ENCODE results near the gene SPTBN1.

SPTBN1 gene

GRCh38 chr2:54626884-54627283 lies 170.8 kb downstream of the SPTBN1 start:
- TF ChIP-seq, protein P1, sequence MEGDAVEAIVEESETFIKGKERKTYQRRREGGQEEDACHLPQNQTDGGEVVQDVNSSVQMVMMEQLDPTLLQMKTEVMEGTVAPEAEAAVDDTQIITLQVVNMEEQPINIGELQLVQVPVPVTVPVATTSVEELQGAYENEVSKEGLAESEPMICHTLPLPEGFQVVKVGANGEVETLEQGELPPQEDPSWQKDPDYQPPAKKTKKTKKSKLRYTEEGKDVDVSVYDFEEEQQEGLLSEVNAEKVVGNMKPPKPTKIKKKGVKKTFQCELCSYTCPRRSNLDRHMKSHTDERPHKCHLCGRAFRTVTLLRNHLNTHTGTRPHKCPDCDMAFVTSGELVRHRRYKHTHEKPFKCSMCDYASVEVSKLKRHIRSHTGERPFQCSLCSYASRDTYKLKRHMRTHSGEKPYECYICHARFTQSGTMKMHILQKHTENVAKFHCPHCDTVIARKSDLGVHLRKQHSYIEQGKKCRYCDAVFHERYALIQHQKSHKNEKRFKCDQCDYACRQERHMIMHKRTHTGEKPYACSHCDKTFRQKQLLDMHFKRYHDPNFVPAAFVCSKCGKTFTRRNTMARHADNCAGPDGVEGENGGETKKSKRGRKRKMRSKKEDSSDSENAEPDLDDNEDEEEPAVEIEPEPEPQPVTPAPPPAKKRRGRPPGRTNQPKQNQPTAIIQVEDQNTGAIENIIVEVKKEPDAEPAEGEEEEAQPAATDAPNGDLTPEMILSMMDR (IDR thresholded peaks at IDR 0.05; ENCODE audit: low read depth, low read length, missing control alignments), result no peak
- H3K4me3 ChIP-seq (ENCODE audit: low read depth, low read length), result no peak overlapping the region
- DNase-seq (ENCODE audit: low read depth), result no peak

DNA sequence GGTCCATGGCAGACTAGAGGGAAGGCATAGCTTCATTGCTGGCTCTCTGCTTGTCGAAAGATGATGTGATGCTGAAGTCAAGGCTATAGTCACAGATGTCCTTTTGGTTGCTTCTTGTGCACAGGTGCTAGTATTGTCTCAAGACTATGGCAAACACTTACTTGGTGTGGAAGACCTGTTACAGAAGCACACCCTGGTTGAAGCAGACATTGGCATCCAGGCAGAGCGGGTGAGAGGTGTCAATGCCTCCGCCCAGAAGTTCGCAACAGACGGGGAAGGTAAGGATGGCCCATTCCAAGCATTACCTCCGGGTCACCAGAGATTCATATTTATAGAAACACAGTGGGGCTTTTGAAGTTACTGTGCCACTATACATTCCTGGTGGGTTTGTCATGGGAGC lies 171.8 kb downstream of the SPTBN1 start:
- no peak for DNase-seq (ENCODE audit: low read depth)
- TF ChIP-seq, protein P1 (IDR thresholded peaks at IDR 0.05; ENCODE audit: low read depth, low read length, missing control alignments), result no peak
- no peak overlapping the region for H3K4me3 ChIP-seq (ENCODE audit: low read depth, low read length)

DNA sequence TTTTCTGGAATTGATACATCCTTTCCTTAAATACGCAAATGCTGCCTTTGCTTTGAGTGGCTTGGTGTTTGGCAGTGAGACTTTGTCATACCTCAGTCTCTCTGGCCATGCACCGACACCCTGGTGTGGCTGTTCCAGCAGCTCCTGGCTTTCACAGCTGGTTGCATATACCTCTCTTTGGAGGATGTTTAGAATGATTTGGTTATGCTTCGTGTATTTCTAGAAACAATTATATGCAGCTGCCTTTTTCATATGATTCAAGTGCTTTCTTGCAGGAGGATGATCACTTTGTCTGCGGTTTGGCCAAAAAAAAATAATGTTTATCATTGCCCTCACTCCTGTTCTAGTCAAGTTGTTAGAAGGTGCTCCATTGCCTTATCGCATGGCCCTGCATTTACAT lies 172.3 kb downstream of the SPTBN1 start:
- DNase-seq (ENCODE audit: low read depth), result no peak
- H3K4me3 ChIP-seq (ENCODE audit: low read depth, low read length), result no peak overlapping the region
- TF ChIP-seq, protein P1 (IDR thresholded peaks at IDR 0.05; ENCODE audit: low read depth, low read length, missing control alignments), result no peak

DNA sequence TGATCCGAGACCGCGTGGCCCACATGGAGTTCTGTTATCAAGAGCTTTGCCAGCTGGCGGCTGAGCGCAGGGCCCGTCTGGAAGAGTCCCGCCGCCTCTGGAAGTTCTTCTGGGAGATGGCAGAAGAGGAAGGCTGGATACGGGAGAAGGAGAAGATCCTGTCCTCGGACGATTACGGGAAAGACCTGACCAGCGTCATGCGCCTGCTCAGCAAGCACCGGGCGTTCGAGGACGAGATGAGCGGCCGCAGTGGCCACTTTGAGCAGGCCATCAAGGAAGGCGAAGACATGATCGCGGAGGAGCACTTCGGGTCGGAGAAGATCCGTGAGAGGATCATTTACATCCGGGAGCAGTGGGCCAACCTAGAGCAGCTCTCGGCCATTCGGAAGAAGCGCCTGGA lies 172.8 kb downstream of the SPTBN1 start:
- no peak overlapping the region for H3K4me3 ChIP-seq (ENCODE audit: low read depth, low read length)
- TF ChIP-seq, protein P1 (IDR thresholded peaks at IDR 0.05; ENCODE audit: low read depth, low read length, missing control alignments), result no peak
- no peak for DNase-seq (ENCODE audit: low read depth)

- no peak overlapping the region for H3K4me3 ChIP-seq (ENCODE audit: low read depth, low read length)
- TF ChIP-seq, protein P1 (IDR thresholded peaks at IDR 0.05; ENCODE audit: low read depth, low read length, missing control alignments), result no peak
- no peak for DNase-seq (ENCODE audit: low read depth)
Observed at GRCh38 chr2:54629390-54629789, 173.3 kb downstream of the SPTBN1 start.

- H3K4me3 ChIP-seq (ENCODE audit: low read depth, low read length), result no peak overlapping the region
- no peak for DNase-seq (ENCODE audit: low read depth)
Observed at GRCh38 chr2:54629914-54630857, 174.1 kb downstream of the SPTBN1 start.

More at GRCh38 chr2:54629914-54630857, 174.1 kb downstream of the SPTBN1 start:
- TF ChIP-seq, protein P1 (IDR thresholded peaks at IDR 0.05; ENCODE audit: low read depth, low read length, missing control alignments), result no peak

Measured in GM12864 (cell line).